GM10266 (cell line): ENCODE measurements around the gene PLA2G3.
"Not testable (repeated sequence)": the region's sequence is repeated elsewhere in the genome, so short reads cannot be mapped to it uniquely, and the experiment has no call there.

Experiments
- DNase-seq: peaks from one replicate; pipeline ENCODE4 v3.0.0; 2012; ENCODE audit errors: extremely low spot score
- CTCF ChIP-seq: IDR thresholded peaks from 2 replicates; pipeline ENCODE4 v1.5.1; 2012; ENCODE audit warnings: mild to moderate bottlenecking, low read depth; ENCODE audit not compliant: control insufficient read depth, insufficient read depth; ENCODE audit errors: missing control alignments

The PLA2G3 gene

GRCh38 chr22:31119026-31119717 is 21.1 kb downstream of the PLA2G3 start:
- no peak for DNase-seq
- no peak for TF ChIP-seq CTCF

DNA sequence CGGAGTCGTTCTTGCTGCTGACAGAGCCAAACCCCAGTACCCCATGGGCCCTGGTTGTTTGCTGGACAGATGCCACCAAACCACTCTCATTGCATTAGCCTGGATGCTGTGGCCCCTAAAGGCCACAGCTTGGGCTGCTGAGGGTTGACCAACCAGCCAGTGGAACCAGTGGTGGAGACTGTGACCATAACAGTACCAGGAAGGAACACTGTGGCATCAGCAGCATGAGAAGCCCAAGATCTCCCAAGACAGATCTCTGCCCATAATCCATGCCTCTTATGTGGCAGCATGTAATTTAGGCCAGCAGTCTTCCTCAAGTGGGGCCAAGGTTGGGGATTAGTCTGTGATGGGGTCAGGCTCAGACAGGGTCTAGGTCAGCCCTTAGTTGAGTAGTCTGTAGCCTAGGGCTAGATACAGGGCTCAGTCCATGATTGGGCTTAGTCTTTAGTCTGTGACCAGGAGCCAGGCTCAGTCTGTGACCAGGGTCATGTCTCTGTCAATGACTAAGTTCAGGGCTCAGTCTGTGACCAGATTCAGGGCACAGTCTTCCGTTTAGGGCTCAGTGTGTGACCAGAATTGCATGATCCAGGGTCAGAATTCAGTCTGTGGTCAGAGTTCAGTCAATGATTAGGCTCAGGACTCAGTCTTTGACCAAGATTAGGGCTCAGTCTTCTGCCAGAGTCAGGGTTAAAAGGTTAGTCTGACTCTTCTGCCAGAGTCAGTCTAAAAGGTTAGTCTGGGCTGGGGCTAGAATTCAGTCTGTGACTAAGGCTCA is 22.1 kb downstream of the PLA2G3 start:
- TF ChIP-seq CTCF, result no peak
- no peak for DNase-seq

GRCh38 chr22:31112547-31113091 is 27.7 kb downstream of the PLA2G3 start:
- not testable (repeated sequence) for DNase-seq

GRCh38 chr22:31107894-31108218 is 32.5 kb downstream of the PLA2G3 start:
- TF ChIP-seq CTCF, result no peak
- DNase-seq, result no peak

DNA sequence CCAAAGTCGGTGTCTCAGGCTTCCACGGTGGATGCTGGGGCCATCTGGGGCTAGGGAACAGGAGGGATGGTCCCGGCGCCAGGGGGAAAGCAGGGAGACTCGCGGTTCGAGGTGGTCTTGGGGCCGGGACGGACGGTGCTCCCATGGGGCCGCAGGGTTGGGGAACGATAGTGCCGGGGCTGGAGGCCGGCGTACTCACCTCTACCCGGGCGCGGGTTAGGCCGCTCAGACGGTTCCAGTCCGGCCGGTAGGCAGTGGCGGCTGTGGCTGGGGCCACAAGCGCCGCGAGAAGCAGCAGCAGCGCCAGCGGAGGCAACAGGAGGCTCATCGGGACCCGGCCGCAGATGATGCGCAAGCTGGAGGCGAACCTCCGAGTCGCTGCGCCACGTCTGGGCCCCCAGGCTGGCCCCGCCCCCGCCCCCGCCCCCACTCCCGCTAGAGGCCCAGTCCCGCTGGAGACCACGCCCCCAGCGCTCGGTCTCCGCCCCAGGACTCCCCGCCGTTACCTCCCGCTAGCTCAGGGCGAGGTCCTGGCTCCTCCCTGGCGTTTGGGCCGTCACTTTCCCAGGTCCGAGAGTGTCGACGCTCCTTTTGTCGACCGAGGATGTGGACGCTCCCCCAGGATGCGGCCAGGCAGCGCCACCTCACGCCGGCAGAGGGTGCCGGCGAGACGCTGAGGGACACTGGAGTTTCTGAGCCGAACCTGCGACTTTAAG is 33.0 kb downstream of the PLA2G3 start, which contains the start of gene SELENOM:
Gene SELENOM, minus strand, starts transcription at position 391 of the 716 bp plus-strand sequence. Its CDS starts 63 bp downstream, at position 328.
- peak; percentile 98 for DNase-seq

DNA sequence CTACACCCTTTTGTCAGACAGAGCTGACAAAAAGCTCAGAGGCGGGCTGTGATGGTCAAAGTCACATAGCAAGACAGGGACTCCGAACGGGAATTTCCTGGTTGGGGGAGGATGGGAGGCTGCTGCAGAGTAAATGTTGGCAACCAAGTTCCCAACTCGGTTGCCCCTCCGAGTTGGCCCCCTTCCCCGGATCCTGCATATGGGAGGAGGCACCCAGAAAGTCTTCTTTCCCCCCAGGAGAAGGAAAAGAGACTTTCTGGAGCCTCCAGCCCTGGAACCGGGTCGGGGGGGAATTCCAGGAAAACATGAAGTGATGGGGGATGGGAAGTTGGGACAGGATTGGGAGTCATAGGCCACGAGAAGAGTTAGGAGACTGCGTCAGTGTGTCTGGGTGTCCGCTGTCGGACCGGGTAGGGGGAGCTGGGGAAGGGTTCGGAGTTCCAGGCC is 33.6 kb downstream of the PLA2G3 start:
- no peak for DNase-seq

More for the DNA sequence above, 33.0 kb downstream of the PLA2G3 start, which contains the start of gene SELENOM:
- TF ChIP-seq CTCF, result peak; percentile 81

More for the DNA sequence above, 33.6 kb downstream of the PLA2G3 start:
- TF ChIP-seq CTCF, result no peak
